PFSK-1 (cell line): ENCODE measurements around the gene WNT3A.

Experiments
- POLR2AphosphoS5 ChIP-seq: IDR thresholded peaks from 2 replicates; pipeline ENCODE4 v1.6.1; 2012; ENCODE audit warnings: low read depth, mild to moderate bottlenecking, control low read depth, low read length, moderate library complexity
- REST ChIP-seq, 2 experiments: IDR thresholded peaks; 2 replicates each; pipeline versions ENCODE4 v1.6.1 to v1.8.0; 2011 to 2012; ENCODE audit warnings: low read depth in 2 of 2, low read length in 2 of 2, control low read depth in 1 of 2, inconsistent platforms in 1 of 2, mild to moderate bottlenecking in 1 of 2, moderate library complexity in 1 of 2; ENCODE audit not compliant: insufficient read depth in 1 of 2
- SIN3A ChIP-seq: IDR thresholded peaks from 2 replicates; pipeline ENCODE4 v1.6.1; 2012; ENCODE audit warnings: mild to moderate bottlenecking, low read length, moderate library complexity, borderline replicate concordance; ENCODE audit not compliant: insufficient read depth
- TAF1 ChIP-seq: IDR thresholded peaks from 2 replicates; pipeline ENCODE4 v1.6.1; 2012; ENCODE audit warnings: low read length, control low read depth, borderline replicate concordance; ENCODE audit not compliant: insufficient read depth

GRCh38 chr1:228047183-228047466, 40.3 kb downstream of the WNT3A start:
- no peak for TF ChIP-seq REST (IDR thresholded peaks at IDR 0.05; ENCODE audit: insufficient read depth in 1 of 2, low read depth in 2 of 2, low read length in 2 of 2)
- no peak for TF ChIP-seq SIN3A
- TF ChIP-seq TAF1: no peak
- TF ChIP-seq POLR2AphosphoS5: no peak
